ENCODE measurements around the gene ABCF2. TPM values are rescaled to one million over a fixed set of nuclear protein-coding genes. Genes with fewer than 3 reads are reported as not detected.

ABCF2 gene
- total RNA-seq, 1 experiment from 2014 or later: 77.6 TPM

DNA sequence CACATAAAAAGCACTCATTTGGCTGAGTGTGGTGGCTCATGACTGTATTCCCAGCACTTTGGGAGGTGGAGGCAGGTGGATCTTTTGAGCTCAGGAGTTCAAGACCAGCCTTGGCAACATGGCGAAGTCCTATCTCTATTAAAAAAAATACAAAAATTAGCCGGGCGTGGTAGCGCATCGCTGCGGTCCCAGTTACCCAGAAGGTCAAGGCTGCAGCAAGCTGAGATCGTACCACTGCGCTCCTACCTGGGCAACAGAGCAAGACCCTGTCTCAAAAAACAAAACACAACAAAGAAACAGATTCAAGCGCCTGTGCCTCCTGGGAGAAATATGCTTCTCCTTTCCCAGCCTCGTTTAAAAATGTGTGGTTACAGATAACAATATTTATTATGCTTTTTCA lies 2.2 kb upstream of the ABCF2 start:
- no peak overlapping the region for H3K27ac ChIP-seq
- no peak overlapping the region for H3K4me3 ChIP-seq
- H3K36me3 ChIP-seq: peaks cover 14% of the 10 kb centered on the region
- H3K9me3 ChIP-seq (replicated peaks): no peaks in the 10 kb centered on the region
- no peak for DNase-seq
- no peaks in the 10 kb centered on the region for H3K27me3 ChIP-seq
- peaks cover 14% of the 10 kb centered on the region; the same call in 1 of the 2 replicates for H3K4me1 ChIP-seq

DNA sequence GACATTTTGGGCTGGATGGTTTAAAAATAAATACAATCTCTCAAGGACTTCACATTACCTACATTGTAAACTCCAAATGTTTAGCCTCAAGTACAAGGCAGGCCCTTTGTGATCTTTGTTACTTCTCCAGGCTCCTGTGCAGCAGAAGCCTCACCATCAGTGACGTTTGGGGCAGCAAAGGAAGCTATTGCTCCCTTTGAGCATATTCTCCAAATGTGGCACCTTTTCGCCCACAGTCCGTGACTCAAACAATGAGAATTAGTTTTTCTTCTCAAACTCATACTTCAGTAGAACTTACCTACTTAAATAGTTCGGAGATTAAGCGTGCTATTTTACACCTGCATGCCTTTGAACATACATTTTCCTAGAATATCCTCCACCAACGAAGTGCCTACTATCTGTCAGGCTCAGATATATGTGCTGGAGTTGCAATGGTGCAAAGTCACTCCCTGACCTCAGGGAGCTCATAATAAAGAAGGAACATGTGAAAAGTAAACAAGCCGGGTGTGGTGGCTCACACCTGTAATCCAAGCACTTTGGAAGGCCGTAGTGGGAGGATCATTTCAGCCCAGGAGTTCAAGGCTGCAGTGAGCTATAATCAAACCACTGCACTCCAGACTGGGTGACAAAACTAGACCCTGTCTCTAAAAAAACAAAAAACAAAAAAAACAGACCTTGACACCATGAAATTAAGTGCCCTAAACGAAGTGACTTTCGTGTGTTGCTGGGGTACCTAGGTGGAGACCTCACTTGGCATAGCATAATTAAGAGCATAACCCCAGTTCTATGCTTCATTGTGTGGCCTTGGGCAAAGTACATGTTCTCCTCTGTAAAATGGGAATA lies 1.2 kb upstream of the ABCF2 start:
- DNase-seq: no peak

GRCh38 chr7:151226560-151226874 lies 488 bp downstream of the ABCF2 start:
- Histone ChIP-seq H3K4me1 (peaks cover 12% of the 10 kb centered on the region; the same call in 1 of the 2 replicates), H3K27ac (peak overlapping the region; percentile 9; the same call in 1 of the 2 replicates), H3K36me3 (peaks cover 40% of the 10 kb centered on the region), H3K9me3 (replicated peaks) (no peaks in the 10 kb centered on the region), H3K4me3 (peak overlapping the region; percentile 65), H3K27me3 (no peaks in the 10 kb centered on the region)
- no peak for DNase-seq

More for the DNA sequence above, 1.2 kb upstream of the ABCF2 start:
- Histone ChIP-seq H3K27me3 (no peaks in the 10 kb centered on the region), H3K4me3 (peak overlapping the region; percentile 65), H3K9me3 (replicated peaks) (no peaks in the 10 kb centered on the region), H3K27ac (no peak overlapping the region), H3K36me3 (peaks cover 22% of the 10 kb centered on the region), H3K4me1 (peaks cover 12% of the 10 kb centered on the region; the same call in 1 of the 2 replicates)

DNA sequence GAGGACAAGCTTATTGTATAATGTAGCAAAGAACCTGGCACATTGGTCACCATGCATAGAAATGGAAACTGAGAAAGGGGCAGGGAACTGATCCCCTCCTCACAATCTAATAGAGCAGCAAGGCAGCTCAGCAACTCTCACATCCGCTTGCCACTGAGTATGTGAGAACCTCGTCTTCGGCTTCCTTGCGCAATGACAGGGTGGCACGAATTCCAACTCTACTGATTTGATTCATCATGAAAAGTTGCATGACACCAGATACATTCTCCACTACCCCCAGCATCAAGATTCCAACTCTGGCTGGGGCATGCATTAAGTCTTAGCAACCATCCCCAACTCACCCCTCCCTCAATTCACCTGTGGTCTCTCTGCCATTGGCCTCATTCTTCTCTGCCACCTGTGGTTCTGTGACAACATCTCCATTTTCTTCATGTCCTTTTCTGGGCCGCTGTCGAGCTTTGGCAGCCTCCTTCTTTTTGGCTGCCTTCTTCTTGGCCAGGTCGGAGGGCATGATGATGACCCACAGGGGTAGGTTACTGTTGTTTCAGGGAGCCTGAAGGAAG lies 976 bp downstream of the ABCF2 start:
- H3K27ac ChIP-seq: no peak overlapping the region
- peaks cover 42% of the 10 kb centered on the region for H3K36me3 ChIP-seq
- H3K9me3 ChIP-seq (replicated peaks): no peaks in the 10 kb centered on the region
- no peak for DNase-seq
- peak overlapping the region; percentile 65 for H3K4me3 ChIP-seq
- H3K27me3 ChIP-seq: no peaks in the 10 kb centered on the region
- peaks cover 12% of the 10 kb centered on the region; the same call in 1 of the 2 replicates for H3K4me1 ChIP-seq

DNA sequence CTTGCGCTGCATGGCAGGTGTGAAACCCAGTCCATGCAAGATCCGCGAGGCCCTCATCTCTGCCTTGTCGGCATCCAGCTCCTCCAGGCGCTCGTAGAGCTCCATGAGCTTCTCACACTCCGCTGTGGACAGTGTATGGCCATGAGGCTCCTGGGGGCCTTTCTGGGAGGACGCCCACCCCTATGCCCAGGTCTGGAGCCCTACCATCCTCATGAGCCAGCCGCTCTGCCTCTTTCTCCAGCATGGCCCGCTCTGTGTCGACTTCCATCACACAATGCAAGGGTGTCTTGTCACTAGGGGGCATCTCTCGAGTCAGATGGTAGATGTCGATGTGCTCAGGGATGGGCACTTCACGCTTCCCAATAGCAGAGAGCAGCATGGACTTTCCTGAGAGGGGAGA lies 3.3 kb downstream of the ABCF2 start:
- Histone ChIP-seq H3K9me3 (replicated peaks) (no peaks in the 10 kb centered on the region), H3K36me3 (peaks cover 59% of the 10 kb centered on the region), H3K27ac (no peak overlapping the region), H3K4me3 (no peak overlapping the region), H3K4me1 (peaks cover 12% of the 10 kb centered on the region; the same call in 1 of the 2 replicates), H3K27me3 (no peaks in the 10 kb centered on the region)
- DNase-seq: no peak

GRCh38 chr7:151218170-151218569 lies 8.8 kb downstream of the ABCF2 start:
- no peaks in the 10 kb centered on the region for H3K27me3 ChIP-seq
- DNase-seq: no peak
- H3K27ac ChIP-seq: no peak overlapping the region
- H3K4me1 ChIP-seq: no peaks in the 10 kb centered on the region
- no peaks in the 10 kb centered on the region for H3K9me3 ChIP-seq (replicated peaks)
- peaks cover 77% of the 10 kb centered on the region for H3K36me3 ChIP-seq
- H3K4me3 ChIP-seq: no peak overlapping the region

- peaks cover 59% of the 10 kb centered on the region for H3K36me3 ChIP-seq
- no peak overlapping the region for H3K27ac ChIP-seq
- H3K4me1 ChIP-seq: no peaks in the 10 kb centered on the region
- no peak overlapping the region for H3K4me3 ChIP-seq
- no peaks in the 10 kb centered on the region for H3K27me3 ChIP-seq
- DNase-seq: no peak
- no peaks in the 10 kb centered on the region for H3K9me3 ChIP-seq (replicated peaks)
Observed at GRCh38 chr7:151215396-151215795, 11.6 kb downstream of the ABCF2 start.

GRCh38 chr7:151213826-151214225 lies 13.2 kb downstream of the ABCF2 start:
- Histone ChIP-seq H3K36me3 (peaks cover 50% of the 10 kb centered on the region), H3K27me3 (no peaks in the 10 kb centered on the region), H3K4me1 (no peaks in the 10 kb centered on the region), H3K27ac (no peak overlapping the region), H3K9me3 (replicated peaks) (no peaks in the 10 kb centered on the region), H3K4me3 (no peak overlapping the region)
- no peak for DNase-seq

DNA sequence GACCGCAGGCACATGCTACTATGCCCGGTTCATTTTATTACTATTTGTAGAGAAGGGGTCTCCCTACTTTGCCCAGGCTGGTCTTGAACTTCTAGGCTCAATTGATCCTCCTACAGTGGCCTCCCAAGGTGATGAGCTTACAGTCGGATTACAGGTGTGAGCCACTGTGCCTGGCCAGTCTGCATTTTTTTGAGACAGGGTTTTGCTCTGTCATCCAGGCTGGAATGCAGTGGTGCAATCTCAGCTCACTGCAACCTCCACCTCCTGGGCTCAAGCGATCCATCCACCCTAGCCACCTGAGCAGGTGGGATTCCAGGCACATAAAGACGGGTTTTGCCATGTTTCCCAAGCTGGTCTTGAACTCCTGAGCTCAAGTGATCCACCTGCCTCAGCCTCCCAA lies 14.4 kb downstream of the ABCF2 start:
- Histone ChIP-seq H3K4me1 (no peaks in the 10 kb centered on the region), H3K36me3 (peaks cover 39% of the 10 kb centered on the region), H3K27ac (no peak overlapping the region), H3K27me3 (peaks cover 4% of the 10 kb centered on the region), H3K9me3 (replicated peaks) (no peaks in the 10 kb centered on the region), H3K4me3 (no peak overlapping the region)
- no peak for DNase-seq

- H3K27me3 ChIP-seq: peaks cover 7% of the 10 kb centered on the region
- H3K9me3 ChIP-seq (replicated peaks): no peaks in the 10 kb centered on the region
- no peaks in the 10 kb centered on the region for H3K4me1 ChIP-seq
- H3K4me3 ChIP-seq: no peak overlapping the region
- DNase-seq: no peak
- no peak overlapping the region for H3K27ac ChIP-seq
- peaks cover 33% of the 10 kb centered on the region for H3K36me3 ChIP-seq
Observed at GRCh38 chr7:151211155-151211772, 15.7 kb downstream of the ABCF2 start.

DNA sequence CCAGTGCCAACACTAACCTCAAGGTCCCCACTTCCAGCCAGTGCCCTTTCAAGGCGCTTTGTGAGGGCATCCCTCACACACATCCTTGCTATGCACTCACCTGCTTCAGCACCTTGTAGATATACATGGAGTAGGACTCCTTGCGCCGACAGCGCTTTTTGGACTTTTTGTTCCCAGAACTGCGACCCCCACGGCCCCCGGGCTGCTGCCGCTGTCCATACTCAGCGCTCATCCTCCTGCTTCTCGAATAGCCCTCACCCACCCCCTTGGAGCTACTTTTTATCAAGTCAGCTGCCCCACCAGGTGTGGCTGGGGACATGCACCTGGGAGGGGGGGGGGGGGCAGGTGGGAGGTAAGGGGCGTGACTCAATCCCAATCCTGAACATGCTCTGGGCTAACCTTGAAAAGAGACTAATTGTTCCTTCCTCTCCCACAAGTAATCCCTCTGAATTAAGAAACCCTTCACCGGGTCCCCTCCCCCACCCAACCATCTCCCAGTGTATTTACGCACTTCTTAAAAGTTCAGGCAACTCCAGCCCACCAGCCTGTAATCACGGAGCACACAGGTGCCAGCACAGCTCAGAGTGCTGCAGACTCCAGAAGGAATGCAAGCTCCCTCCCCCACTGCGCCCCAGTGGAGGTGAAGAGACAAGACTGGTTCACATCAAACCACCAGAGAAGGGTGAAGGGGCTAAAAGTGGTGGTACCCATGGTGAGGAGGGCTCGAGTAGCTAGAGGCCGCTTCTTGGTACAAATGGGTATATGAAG lies 16.7 kb downstream of the ABCF2 start, which contains the start of gene H2BK1:
Gene H2BK1 (minus strand): TSS at position 402 of the 768 bp plus-strand sequence. CDS start 170 bp downstream, at position 232.
- H3K9me3 ChIP-seq (replicated peaks): no peaks in the 10 kb centered on the region
- H3K4me1 ChIP-seq: no peaks in the 10 kb centered on the region
- H3K4me3 ChIP-seq: no peak within 1 kb of the TSS
- DNase-seq: no peak
- H3K36me3 ChIP-seq: peaks cover 23% of the 10 kb centered on the region
- no peak within 1 kb of the TSS for H3K27ac ChIP-seq
- H3K27me3 ChIP-seq: peaks cover 9% of the 10 kb centered on the region

DNA sequence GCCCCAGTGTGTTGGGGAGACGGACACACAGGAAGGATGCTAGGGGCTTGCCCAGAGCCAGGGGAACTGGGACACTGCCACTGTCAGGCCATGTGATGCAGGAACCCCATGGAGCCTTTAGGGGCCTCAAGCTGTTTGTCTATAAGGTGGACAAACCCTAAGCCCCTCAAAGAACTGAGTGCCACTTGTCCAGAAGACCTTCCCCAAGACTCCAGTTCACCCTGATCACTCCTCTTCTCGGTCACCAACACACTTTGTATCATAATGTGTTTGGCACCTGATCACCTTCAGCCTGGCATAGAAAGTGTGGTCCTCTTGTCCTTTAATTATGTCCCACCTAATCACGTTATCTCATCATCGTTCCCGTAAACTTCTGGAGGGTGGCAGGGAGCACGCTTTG lies 17.4 kb downstream of the ABCF2 start:
- Histone ChIP-seq H3K9me3 (replicated peaks) (no peaks in the 10 kb centered on the region), H3K4me1 (no peaks in the 10 kb centered on the region), H3K4me3 (no peak overlapping the region), H3K27me3 (peaks cover 12% of the 10 kb centered on the region), H3K27ac (no peak overlapping the region), H3K36me3 (peaks cover 16% of the 10 kb centered on the region)
- no peak for DNase-seq

- Histone ChIP-seq H3K36me3 (peaks cover 10% of the 10 kb centered on the region; the same call in 1 of the 2 replicates), H3K4me3 (no peak overlapping the region), H3K4me1 (no peaks in the 10 kb centered on the region), H3K27me3 (peaks cover 12% of the 10 kb centered on the region), H3K27ac (no peak overlapping the region), H3K9me3 (replicated peaks) (no peaks in the 10 kb centered on the region)
- no peak for DNase-seq
Observed at GRCh38 chr7:151208253-151208862, 18.6 kb downstream of the ABCF2 start.

- DNase-seq: no peak
- H3K4me1 ChIP-seq: no peaks in the 10 kb centered on the region
- H3K27me3 ChIP-seq: peaks cover 12% of the 10 kb centered on the region
- peaks cover 4% of the 10 kb centered on the region; the same call in 1 of the 2 replicates for H3K36me3 ChIP-seq
- H3K27ac ChIP-seq: no peak overlapping the region
- no peak overlapping the region for H3K4me3 ChIP-seq
- no peaks in the 10 kb centered on the region for H3K9me3 ChIP-seq (replicated peaks)
Observed at GRCh38 chr7:151207804-151208203, 19.2 kb downstream of the ABCF2 start.

Data from SJCRH30 (cell line).